Activated naive CD8-positive, alpha-beta T cell treated with anti-CD3 and anti-CD28 coated beads for 36 hours (primary cell): ENCODE results near the gene TIGD6. TPM values are rescaled to one million over a fixed set of nuclear protein-coding genes. Genes with fewer than 3 reads are reported as not detected.

Experiments
- DNase-seq: peaks from one replicate; pipeline ENCODE4 v3.0.0; 2021
- H3K27ac Mint-ChIP-seq: one replicate; pipeline ENCODE4 v1.8.0; 2022; ENCODE audit warnings: mild to moderate bottlenecking, moderate library complexity, mixed read lengths
- H3K27me3 Mint-ChIP-seq: one replicate; pipeline ENCODE4 v1.8.0; 2022; ENCODE audit warnings: mild to moderate bottlenecking, mixed read lengths
- H3K36me3 Mint-ChIP-seq: one replicate; pipeline ENCODE4 v1.8.0; 2021; ENCODE audit warnings: mild to moderate bottlenecking, mixed read lengths
- H3K4me1 Mint-ChIP-seq: one replicate; pipeline ENCODE4 v1.8.0; 2021; ENCODE audit warnings: mixed read lengths
- H3K4me3 Mint-ChIP-seq: one replicate; pipeline ENCODE4 v1.8.0; 2022; ENCODE audit warnings: mild to moderate bottlenecking, moderate library complexity, mixed read lengths
- H3K9me3 Mint-ChIP-seq: one replicate; pipeline ENCODE4 v1.8.0; 2022; ENCODE audit warnings: mixed read lengths
- total RNA-seq, 2 experiments: library from RNA; stranded (reverse); gene quantifications; one replicate each; pipeline ENCODE4 v1.2.3, GENCODE V29; 2021

The TIGD6 gene
- total RNA-seq, 2 experiments from 2014 or later, result 1.7 to 1.9 TPM

DNA sequence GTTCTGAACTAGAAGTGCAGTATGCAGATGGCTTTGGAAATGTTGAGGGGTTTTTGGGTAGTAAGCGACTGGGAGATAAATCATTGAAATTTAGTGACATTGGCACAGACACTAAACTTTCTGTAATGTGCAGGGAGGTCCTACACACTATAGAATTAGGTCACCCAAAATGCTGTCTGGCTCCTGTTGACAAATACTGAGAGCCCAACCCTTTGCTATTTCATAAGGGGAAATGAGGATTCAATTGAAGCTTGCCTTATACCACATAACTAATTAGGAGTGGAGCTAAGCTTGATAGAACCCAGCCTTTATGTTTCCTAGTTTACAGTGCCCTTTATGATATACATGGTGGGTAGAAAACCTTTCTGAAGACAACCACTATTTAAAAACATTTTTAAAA is 22.7 kb upstream of the TIGD6 start:
- H3K4me3 Mint-ChIP-seq, result no peak overlapping the region
- DNase-seq, result no peak
- H3K27me3 Mint-ChIP-seq, result no peaks in the 10 kb centered on the region
- no peaks in the 10 kb centered on the region for H3K9me3 Mint-ChIP-seq
- peaks cover 16% of the 10 kb centered on the region for H3K4me1 Mint-ChIP-seq
- no peak overlapping the region for H3K27ac Mint-ChIP-seq
- peaks cover 44% of the 10 kb centered on the region for H3K36me3 Mint-ChIP-seq

- Mint-ChIP-seq H3K27ac (no peak overlapping the region), H3K36me3 (peaks cover 40% of the 10 kb centered on the region), H3K4me3 (no peak overlapping the region), H3K27me3 (no peaks in the 10 kb centered on the region), H3K9me3 (no peaks in the 10 kb centered on the region), H3K4me1 (peaks cover 16% of the 10 kb centered on the region)
- DNase-seq, result no peak
Measured at GRCh38 chr5:150022681-150023080, 22.2 kb upstream of the TIGD6 start.

GRCh38 chr5:150022158-150022531 is 21.7 kb upstream of the TIGD6 start:
- no peaks in the 10 kb centered on the region for H3K27me3 Mint-ChIP-seq
- peaks cover 16% of the 10 kb centered on the region for H3K4me1 Mint-ChIP-seq
- no peaks in the 10 kb centered on the region for H3K9me3 Mint-ChIP-seq
- H3K36me3 Mint-ChIP-seq, result peaks cover 40% of the 10 kb centered on the region
- no peak overlapping the region for H3K27ac Mint-ChIP-seq
- no peak overlapping the region for H3K4me3 Mint-ChIP-seq
- DNase-seq, result no peak

GRCh38 chr5:150021491-150022157 is 21.2 kb upstream of the TIGD6 start:
- peaks cover under 1% of the 10 kb centered on the region for H3K9me3 Mint-ChIP-seq
- peaks cover 43% of the 10 kb centered on the region for H3K36me3 Mint-ChIP-seq
- no peaks in the 10 kb centered on the region for H3K27me3 Mint-ChIP-seq
- H3K27ac Mint-ChIP-seq, result no peak overlapping the region
- H3K4me3 Mint-ChIP-seq, result no peak overlapping the region
- H3K4me1 Mint-ChIP-seq, result peaks cover 16% of the 10 kb centered on the region
- no peak for DNase-seq

DNA sequence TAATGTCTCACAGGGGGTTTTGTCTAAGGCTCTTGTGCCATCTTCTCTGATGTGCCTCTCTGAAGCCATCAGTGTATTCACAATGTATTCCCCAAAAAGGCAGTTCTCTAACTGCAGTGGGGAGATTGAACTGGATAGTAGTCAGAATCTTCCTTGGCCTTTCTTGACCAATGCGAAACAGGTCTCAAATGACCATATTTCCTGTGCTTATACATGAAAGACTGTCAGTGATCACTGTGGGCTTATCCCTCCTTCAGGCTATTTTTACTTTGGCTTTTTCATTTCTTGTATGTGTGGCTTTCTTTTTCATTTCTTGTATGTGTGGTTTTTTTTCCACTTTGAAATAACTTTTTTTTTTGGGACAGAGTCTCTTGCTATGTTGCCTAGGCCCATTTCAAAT is 19.8 kb upstream of the TIGD6 start:
- peaks cover 16% of the 10 kb centered on the region for H3K4me1 Mint-ChIP-seq

DNA sequence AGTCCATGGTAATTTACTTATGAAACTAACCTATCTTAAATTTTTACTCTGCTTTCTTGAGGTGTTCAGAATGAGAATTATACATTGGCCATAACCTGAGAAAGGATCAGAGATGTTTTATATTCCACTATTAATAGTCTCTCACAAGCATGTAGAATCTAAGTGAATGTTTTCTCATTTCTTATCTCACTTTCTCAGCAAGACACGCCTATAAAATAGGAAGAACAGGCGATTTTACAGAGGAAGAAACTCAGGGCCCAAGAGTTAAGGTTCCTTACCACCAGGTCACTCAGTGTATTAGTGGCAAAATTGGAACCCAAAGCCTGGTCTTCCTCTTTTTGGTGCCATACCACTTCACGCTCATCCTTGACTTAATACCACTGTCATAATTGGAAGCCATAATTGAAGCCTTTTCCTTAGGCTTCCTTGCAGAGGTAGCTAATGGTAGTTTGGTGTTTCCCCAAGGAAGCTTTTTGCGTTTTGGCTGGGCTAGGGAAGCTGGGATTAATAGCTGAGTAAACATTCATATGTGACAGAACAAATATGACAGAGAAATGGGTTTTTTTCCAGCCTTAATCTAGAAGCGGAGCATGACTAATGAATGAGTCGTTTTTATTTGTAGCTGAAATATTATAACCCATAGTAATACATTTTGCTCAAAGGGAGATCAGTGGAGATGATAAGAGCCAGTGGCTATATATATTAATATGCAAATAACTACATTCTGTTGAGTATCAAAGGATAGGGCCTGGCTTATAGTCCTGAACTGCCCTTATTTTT is 17.0 kb upstream of the TIGD6 start:
- H3K9me3 Mint-ChIP-seq, result peaks cover 2% of the 10 kb centered on the region
- peaks cover 18% of the 10 kb centered on the region for H3K4me1 Mint-ChIP-seq
- no peak overlapping the region for H3K4me3 Mint-ChIP-seq
- H3K27ac Mint-ChIP-seq, result no peak overlapping the region
- DNase-seq, result no peak
- H3K27me3 Mint-ChIP-seq, result no peaks in the 10 kb centered on the region
- peaks cover 71% of the 10 kb centered on the region for H3K36me3 Mint-ChIP-seq

More for the DNA sequence above, 19.8 kb upstream of the TIGD6 start:
- Mint-ChIP-seq H3K9me3 (peaks cover 2% of the 10 kb centered on the region), H3K36me3 (peaks cover 50% of the 10 kb centered on the region), H3K27me3 (no peaks in the 10 kb centered on the region), H3K4me3 (no peak overlapping the region), H3K27ac (peak overlapping the region; percentile 77)
- no peak for DNase-seq

DNA sequence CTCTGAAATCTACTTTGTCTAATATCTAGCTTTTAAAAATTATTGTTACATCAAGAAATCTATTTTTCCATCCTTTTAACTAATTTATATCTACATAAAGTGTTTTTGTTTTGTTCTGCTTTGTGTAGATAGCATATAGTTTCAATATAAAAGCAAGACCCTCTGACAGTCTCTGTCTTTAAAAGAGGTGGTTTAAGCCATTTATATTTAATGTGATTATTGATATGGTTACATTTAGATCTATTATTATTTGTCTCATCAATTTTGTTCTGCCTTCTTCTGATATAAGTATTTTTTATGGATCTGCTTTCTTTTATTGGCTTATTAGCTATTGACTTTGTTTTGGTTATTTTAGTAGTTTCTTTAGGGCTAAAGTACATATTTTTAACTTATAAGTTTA is 16.1 kb upstream of the TIGD6 start:
- Mint-ChIP-seq H3K36me3 (peaks cover 71% of the 10 kb centered on the region), H3K27ac (no peak overlapping the region), H3K4me3 (no peak overlapping the region), H3K27me3 (no peaks in the 10 kb centered on the region), H3K4me1 (peaks cover 15% of the 10 kb centered on the region), H3K9me3 (peaks cover 2% of the 10 kb centered on the region)
- no peak for DNase-seq

DNA sequence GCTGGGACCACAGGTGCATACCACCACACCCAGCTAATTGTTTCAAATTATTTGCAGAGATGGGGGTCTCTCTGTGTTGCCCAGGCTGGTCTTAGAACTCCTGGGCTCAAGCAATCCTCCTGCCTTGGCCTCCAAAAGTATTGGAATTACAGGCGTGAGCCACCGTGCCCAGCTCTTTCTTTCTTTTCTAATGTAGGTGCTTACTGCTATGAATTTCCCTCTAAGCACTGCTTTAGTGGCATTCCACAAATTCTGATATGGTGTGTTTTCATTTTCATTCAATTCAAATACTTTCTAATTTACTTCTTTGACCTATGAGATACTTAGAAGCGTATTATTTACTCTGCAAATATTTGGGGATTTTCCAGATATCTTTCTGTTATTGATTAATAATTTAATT is 15.0 kb upstream of the TIGD6 start:
- Mint-ChIP-seq H3K9me3 (peaks cover 2% of the 10 kb centered on the region), H3K36me3 (peaks cover 61% of the 10 kb centered on the region), H3K4me1 (peaks cover 13% of the 10 kb centered on the region), H3K27me3 (no peaks in the 10 kb centered on the region), H3K4me3 (no peak overlapping the region), H3K27ac (no peak overlapping the region)
- no peak for DNase-seq

GRCh38 chr5:150014456-150014855 is 14.0 kb upstream of the TIGD6 start:
- Mint-ChIP-seq H3K4me3 (no peak overlapping the region), H3K27me3 (no peaks in the 10 kb centered on the region), H3K36me3 (peaks cover 59% of the 10 kb centered on the region), H3K9me3 (peaks cover 2% of the 10 kb centered on the region), H3K4me1 (peaks cover 8% of the 10 kb centered on the region), H3K27ac (no peak overlapping the region)
- no peak for DNase-seq

- Mint-ChIP-seq H3K27ac (no peak overlapping the region), H3K27me3 (no peaks in the 10 kb centered on the region), H3K4me3 (no peak overlapping the region), H3K9me3 (peaks cover 2% of the 10 kb centered on the region), H3K36me3 (peaks cover 57% of the 10 kb centered on the region), H3K4me1 (peaks cover 8% of the 10 kb centered on the region)
- DNase-seq, result no peak
Measured at GRCh38 chr5:150013931-150014330, 13.5 kb upstream of the TIGD6 start.

DNA sequence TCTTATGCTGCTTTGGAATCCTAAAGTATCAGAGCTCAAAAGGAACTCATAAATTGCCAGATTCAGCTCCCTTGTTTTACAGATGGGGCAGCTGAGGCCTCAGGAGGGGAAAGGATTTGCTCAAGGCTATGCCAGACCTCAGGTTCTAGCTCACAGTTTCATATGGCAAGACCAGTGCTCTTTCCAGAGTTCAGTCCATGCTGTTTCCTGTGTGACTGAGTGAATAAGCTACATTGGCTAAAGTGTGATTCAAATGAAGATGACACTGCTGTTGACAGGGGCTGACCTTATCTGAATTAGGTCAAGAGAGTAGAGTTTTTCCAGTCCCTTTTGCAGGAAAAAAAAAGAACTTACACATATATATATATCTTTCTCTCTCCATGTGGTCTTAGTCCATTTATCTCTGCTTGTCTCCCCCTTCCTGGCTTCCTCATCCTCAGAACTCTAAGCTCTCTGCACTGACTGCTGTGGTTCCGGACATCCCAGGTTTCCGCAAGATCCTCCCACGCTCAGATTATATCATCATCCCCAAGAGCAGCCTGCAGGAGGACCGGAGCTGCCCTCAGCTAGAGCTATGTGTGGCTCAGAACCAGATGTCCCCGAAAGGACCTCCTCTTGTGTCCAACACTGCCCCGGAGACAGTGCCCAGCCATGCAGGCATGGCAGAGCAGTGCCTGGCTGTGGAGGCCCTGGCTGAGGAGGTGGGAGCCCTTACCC is 9.4 kb upstream of the TIGD6 start:
- Mint-ChIP-seq H3K27me3 (no peaks in the 10 kb centered on the region), H3K9me3 (no peaks in the 10 kb centered on the region), H3K4me1 (peaks cover 19% of the 10 kb centered on the region), H3K4me3 (no peak overlapping the region), H3K36me3 (peaks cover 38% of the 10 kb centered on the region), H3K27ac (no peak overlapping the region)
- no peak for DNase-seq

GRCh38 chr5:150007050-150007449 is 6.6 kb upstream of the TIGD6 start:
- Mint-ChIP-seq H3K4me1 (peaks cover 31% of the 10 kb centered on the region), H3K36me3 (peaks cover 22% of the 10 kb centered on the region), H3K4me3 (no peak overlapping the region), H3K27ac (no peak overlapping the region), H3K27me3 (no peaks in the 10 kb centered on the region), H3K9me3 (no peaks in the 10 kb centered on the region)
- DNase-seq, result no peak

- DNase-seq, result no peak
- H3K4me1 Mint-ChIP-seq, result peaks cover 34% of the 10 kb centered on the region
- H3K4me3 Mint-ChIP-seq, result no peak overlapping the region
- H3K9me3 Mint-ChIP-seq, result no peaks in the 10 kb centered on the region
- H3K27ac Mint-ChIP-seq, result no peak overlapping the region
- H3K36me3 Mint-ChIP-seq, result peaks cover 23% of the 10 kb centered on the region
- H3K27me3 Mint-ChIP-seq, result no peaks in the 10 kb centered on the region
Measured at GRCh38 chr5:150006318-150006717, 5.9 kb upstream of the TIGD6 start.

- H3K4me1 Mint-ChIP-seq, result peaks cover 37% of the 10 kb centered on the region
- H3K27me3 Mint-ChIP-seq, result no peaks in the 10 kb centered on the region
- peaks cover 15% of the 10 kb centered on the region for H3K36me3 Mint-ChIP-seq
- peak; percentile 61 for DNase-seq
- peak overlapping the region; percentile 83 for H3K4me3 Mint-ChIP-seq
- H3K9me3 Mint-ChIP-seq, result no peaks in the 10 kb centered on the region
- H3K27ac Mint-ChIP-seq, result peak overlapping the region; percentile 88
Measured at GRCh38 chr5:150001660-150002486, 1.4 kb upstream of the TIGD6 start.
